ENCODE results near the gene CENPV. TPM values are rescaled to one million over a fixed set of nuclear protein-coding genes. Genes with fewer than 3 reads are reported as not detected.

CENPV gene
- total and polyA plus RNA-seq, 2 experiments from 2014 or later = 8.7 to 11.8 TPM

DNA sequence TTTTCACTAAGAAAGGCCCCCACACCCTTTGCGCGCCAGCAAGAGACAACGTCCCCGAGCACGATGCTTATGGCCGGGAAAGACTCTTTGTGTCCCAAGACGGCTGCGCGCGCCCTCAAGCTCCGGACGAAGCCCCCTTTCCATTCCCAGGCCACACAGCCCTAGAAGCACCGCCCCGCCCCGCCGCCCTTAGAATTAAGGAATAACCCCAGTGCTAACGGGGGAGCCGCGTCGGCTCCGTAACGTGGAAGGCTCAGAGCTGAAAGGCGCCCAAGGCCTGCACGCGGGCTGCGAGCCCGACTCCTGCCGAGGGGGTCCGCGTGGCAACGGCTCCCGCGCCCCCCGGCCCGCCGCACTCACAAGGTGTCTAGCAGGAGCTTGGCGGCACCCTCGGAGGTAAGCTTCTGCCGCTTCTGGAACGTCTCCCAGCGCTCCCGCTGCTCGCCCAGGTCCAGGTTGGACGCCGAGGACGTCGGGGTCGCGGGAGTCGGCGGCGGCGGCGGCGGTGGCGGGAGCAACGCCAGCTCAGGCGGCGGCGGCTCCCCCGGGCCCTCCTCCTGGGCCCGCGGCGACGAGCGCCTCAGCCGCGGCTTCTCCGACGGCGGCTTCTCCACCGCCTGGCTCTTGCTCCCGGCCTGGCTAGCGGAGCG, 477 bp downstream of the CENPV start:
- Histone ChIP-seq H3K9me3 (ENCODE audit: low read depth) (no peaks in the 10 kb centered on the region), H3K27ac (no peak overlapping the region), H3K4me2 (ENCODE audit: unreplicated experiment) (peak overlapping the region; percentile 61), H2AFZ (peak overlapping the region; percentile 95), H3K9me2 (ENCODE audit: insufficient read depth) (no peaks in the 10 kb centered on the region), H3K79me2 (ENCODE audit: insufficient read depth) (no peaks in the 10 kb centered on the region), H3K4me1 (ENCODE audit: insufficient read depth) (peaks cover 6% of the 10 kb centered on the region; the same call in 1 of the 2 replicates), H3K27me3 (replicated peaks; ENCODE audit: insufficient read depth) (no peaks in the 10 kb centered on the region), H3K9ac (peak overlapping the region; percentile 39), H4K20me1 (ENCODE audit: insufficient read depth) (no peaks in the 10 kb centered on the region), H3K36me3 (ENCODE audit: low read depth) (no peaks in the 10 kb centered on the region), H3K4me3 (peak overlapping the region; percentile 66), H3F3A (ENCODE audit: insufficient read depth) (peaks cover 11% of the 10 kb centered on the region)
- WGBS, 2 experiments (ENCODE audit: low coverage in 1 of 2, low lambda C conversion rate in 2 of 2, missing lambda C conversion rate in 2 of 2) = 1 to 3% methylated on average over 39 to 58 of the region's 75 CpGs
- DNase-seq = peak; percentile 50
- no peak for TF ChIP-seq EZH2phosphoT487 (IDR thresholded peaks at IDR 0.05; ENCODE audit: insufficient read depth, low read depth)
- no peak for TF ChIP-seq EZH2 (IDR thresholded peaks at IDR 0.05; ENCODE audit: insufficient read depth, poor library complexity, severe bottlenecking)
- in situ Hi-C loops (cut with MboI) = no loop called here

DNA sequence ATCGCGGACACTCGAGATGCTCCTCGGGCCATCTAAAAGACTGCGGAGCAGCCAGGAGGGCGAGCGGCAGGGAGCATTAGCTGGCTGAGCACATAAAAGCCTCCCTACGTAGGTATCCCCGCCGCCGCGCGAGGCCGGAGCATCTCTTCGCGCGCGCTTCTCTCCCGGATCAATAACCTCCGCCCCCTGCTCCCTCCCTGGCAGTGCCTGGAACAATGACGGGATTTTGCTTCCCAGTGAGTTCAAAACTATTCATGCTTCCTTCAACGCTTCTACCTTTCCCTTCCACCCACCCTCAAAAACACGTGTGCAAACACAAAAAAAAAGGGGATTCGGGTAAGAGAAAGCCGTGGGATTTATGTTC, 984 bp downstream of the CENPV start:
- peak overlapping the region; percentile 95 for H2AFZ ChIP-seq
- H3K9me2 ChIP-seq (ENCODE audit: insufficient read depth) = no peaks in the 10 kb centered on the region
- H4K20me1 ChIP-seq (ENCODE audit: insufficient read depth) = no peaks in the 10 kb centered on the region
- peak; percentile 66 for DNase-seq
- H3K36me3 ChIP-seq (ENCODE audit: low read depth) = no peaks in the 10 kb centered on the region
- no peaks in the 10 kb centered on the region for H3K9me3 ChIP-seq (ENCODE audit: low read depth)
- peaks cover 6% of the 10 kb centered on the region; the same call in 1 of the 2 replicates for H3K4me1 ChIP-seq (ENCODE audit: insufficient read depth)
- H3K27ac ChIP-seq = no peak overlapping the region
- no peaks in the 10 kb centered on the region for H3K79me2 ChIP-seq (ENCODE audit: insufficient read depth)
- WGBS, 2 experiments (ENCODE audit: low coverage in 1 of 2, low lambda C conversion rate in 2 of 2, missing lambda C conversion rate in 2 of 2) = 2% methylated on average over 25 of the region's 25 CpGs
- peaks cover 11% of the 10 kb centered on the region for H3F3A ChIP-seq (ENCODE audit: insufficient read depth)
- TF ChIP-seq EZH2 (IDR thresholded peaks at IDR 0.05; ENCODE audit: insufficient read depth, poor library complexity, severe bottlenecking) (no peak), EZH2phosphoT487 (IDR thresholded peaks at IDR 0.05; ENCODE audit: insufficient read depth, low read depth) (no peak)
- peak overlapping the region; percentile 61 for H3K4me2 ChIP-seq (ENCODE audit: unreplicated experiment)
- H3K27me3 ChIP-seq (replicated peaks; ENCODE audit: insufficient read depth) = no peaks in the 10 kb centered on the region
- in situ Hi-C loops (cut with MboI) = no loop called here
- H3K4me3 ChIP-seq = peak overlapping the region; percentile 66
- peak overlapping the region; percentile 39 for H3K9ac ChIP-seq

DNA sequence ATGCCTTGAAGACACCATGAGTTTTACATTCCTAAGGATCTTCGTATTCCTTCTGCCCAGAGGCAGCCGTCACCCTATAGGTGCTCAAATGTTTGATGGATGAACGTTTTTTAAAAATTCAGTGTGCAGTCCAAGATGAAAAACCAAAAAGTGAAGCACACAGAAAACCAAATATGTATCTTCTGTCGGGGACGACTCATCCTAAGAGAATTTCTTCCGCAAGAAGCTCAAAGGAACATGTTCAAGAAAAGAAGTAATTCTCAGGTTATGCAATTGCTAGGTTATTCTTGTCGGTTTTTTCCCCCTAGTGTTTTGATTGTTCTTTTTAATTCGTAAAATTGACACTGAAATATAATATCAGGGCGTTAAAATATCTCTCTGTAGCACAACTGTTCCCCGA, 1.4 kb downstream of the CENPV start:
- Histone ChIP-seq H3K9me3 (ENCODE audit: low read depth) (no peaks in the 10 kb centered on the region), H3K36me3 (ENCODE audit: low read depth) (no peaks in the 10 kb centered on the region), H3K27me3 (replicated peaks; ENCODE audit: insufficient read depth) (no peaks in the 10 kb centered on the region), H3K9me2 (ENCODE audit: insufficient read depth) (no peaks in the 10 kb centered on the region), H3K9ac (peak overlapping the region; percentile 39), H3K27ac (no peak overlapping the region), H3K79me2 (ENCODE audit: insufficient read depth) (no peaks in the 10 kb centered on the region), H4K20me1 (ENCODE audit: insufficient read depth) (no peaks in the 10 kb centered on the region), H3K4me3 (peak overlapping the region; percentile 66), H3K4me1 (ENCODE audit: insufficient read depth) (peaks cover 6% of the 10 kb centered on the region; the same call in 1 of the 2 replicates), H3K4me2 (ENCODE audit: unreplicated experiment) (peak overlapping the region; percentile 61), H2AFZ (peak overlapping the region; percentile 95), H3F3A (ENCODE audit: insufficient read depth) (peaks cover 11% of the 10 kb centered on the region)
- 23 to 25% methylated on average over 10 of the region's 10 CpGs for WGBS, 2 experiments (ENCODE audit: low coverage in 1 of 2, low lambda C conversion rate in 2 of 2, missing lambda C conversion rate in 2 of 2)
- DNase-seq = peak; percentile 72
- in situ Hi-C loops (cut with MboI) = no loop called here
- no peak for TF ChIP-seq EZH2 (IDR thresholded peaks at IDR 0.05; ENCODE audit: insufficient read depth, poor library complexity, severe bottlenecking)
- TF ChIP-seq EZH2phosphoT487 (IDR thresholded peaks at IDR 0.05; ENCODE audit: insufficient read depth, low read depth) = no peak

DNA sequence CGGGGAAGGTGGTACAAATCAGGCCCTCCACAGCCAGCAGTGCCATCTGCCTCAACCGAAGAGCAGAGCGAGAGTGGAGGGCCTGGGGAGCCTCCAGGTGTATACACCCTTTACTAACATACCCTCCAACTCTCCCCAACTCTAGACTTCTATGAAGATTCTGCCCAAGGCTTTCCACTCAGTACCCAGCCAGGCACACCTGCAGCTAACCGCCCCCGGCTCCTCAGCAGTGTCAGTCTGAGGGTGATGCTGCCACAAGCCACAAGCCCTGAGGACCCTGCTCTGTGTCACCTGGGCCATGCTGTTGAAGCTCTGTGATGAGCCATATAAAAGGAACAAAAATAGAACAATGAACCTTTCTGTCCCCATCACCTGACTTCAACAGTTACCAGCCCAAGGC, 3.8 kb downstream of the CENPV start:
- in situ Hi-C loops (cut with MboI) = no loop called here
- no peaks in the 10 kb centered on the region for H3K9me2 ChIP-seq (ENCODE audit: insufficient read depth)
- H3K27me3 ChIP-seq (replicated peaks; ENCODE audit: insufficient read depth) = no peaks in the 10 kb centered on the region
- H4K20me1 ChIP-seq (ENCODE audit: insufficient read depth) = no peaks in the 10 kb centered on the region
- H3K9ac ChIP-seq = no peak overlapping the region
- TF ChIP-seq EZH2 (IDR thresholded peaks at IDR 0.05; ENCODE audit: insufficient read depth, poor library complexity, severe bottlenecking) (no peak), EZH2phosphoT487 (IDR thresholded peaks at IDR 0.05; ENCODE audit: insufficient read depth, low read depth) (no peak)
- DNase-seq = no peak
- WGBS, 2 experiments (ENCODE audit: low coverage in 1 of 2, low lambda C conversion rate in 2 of 2, missing lambda C conversion rate in 2 of 2) = 95 to 100% methylated on average over 5 of the region's 5 CpGs
- H3K79me2 ChIP-seq (ENCODE audit: insufficient read depth) = no peaks in the 10 kb centered on the region
- peaks cover 11% of the 10 kb centered on the region for H3F3A ChIP-seq (ENCODE audit: insufficient read depth)
- H2AFZ ChIP-seq = no peak overlapping the region
- no peaks in the 10 kb centered on the region for H3K36me3 ChIP-seq (ENCODE audit: low read depth)
- no peak overlapping the region for H3K4me2 ChIP-seq (ENCODE audit: unreplicated experiment)
- no peaks in the 10 kb centered on the region for H3K9me3 ChIP-seq (ENCODE audit: low read depth)
- no peak overlapping the region for H3K27ac ChIP-seq
- no peak overlapping the region for H3K4me3 ChIP-seq
- peaks cover 6% of the 10 kb centered on the region; the same call in 1 of the 2 replicates for H3K4me1 ChIP-seq (ENCODE audit: insufficient read depth)
